Activated T-cell treated with anti-CD3 and anti-CD28 coated beads for 1 hour (primary cell): Measurements from ENCODE around the gene SH3PXD2A.

ENCODE experiments used
- DNase-seq: peaks from one replicate; pipeline ENCODE4 v3.0.0-alpha.2; 2020; ENCODE audit warnings: low read depth

Gene SH3PXD2A

DNA sequence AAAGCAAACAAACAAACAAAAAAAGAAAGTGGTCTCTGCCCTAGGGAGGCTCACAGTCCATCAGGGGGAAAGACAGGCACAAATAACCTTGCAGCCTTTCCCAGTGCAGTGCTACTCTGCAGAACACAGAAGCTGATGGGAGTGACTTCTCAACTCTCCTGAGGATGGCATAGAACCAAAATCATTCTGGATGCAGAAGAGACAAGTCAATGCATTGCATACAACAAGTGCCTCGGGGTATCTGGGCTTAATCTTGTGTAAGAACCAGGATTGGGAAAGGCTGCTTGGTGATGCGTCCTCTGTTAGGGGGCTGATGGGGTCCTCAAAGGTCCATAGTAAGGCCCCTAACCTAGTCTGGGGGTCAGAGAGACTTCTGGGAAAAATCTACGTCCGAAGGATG lies 293.0 kb downstream of the SH3PXD2A start:
- no peak for DNase-seq

DNA sequence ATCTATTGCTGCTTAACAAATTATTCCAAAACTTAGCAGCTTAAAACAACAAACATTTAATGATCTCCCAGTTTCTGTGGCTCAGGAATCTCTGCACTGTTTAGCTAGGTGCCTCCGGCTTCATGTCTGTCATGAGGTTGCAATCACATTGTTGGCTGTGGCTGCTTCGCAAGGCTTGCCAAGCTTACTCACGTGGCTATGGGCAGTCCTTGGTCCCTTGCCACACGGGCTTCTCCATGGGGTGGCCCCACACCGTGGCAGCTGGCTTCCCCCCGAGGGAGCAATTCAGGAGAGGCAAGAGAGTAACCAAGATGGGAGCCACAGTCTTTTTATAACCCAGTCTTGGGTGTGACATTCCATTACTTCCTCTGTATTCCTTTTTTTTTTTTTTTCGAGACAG lies 294.5 kb downstream of the SH3PXD2A start:
- no peak for DNase-seq

DNA sequence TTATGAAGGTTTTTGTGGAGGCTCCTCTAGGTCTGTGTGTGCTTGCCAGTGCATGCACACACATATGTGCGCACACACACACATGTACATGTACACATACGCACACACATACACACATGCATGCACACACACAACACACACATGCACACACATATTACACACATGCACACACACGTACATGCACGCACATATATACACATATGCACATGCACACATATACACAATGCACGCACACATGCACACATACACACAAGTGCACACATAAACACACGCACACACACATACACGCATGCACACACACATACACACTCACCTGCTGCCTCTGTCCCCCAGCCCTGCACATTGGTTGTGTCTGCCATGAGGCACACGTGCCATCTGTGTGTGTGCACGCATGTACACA lies 295.6 kb downstream of the SH3PXD2A start:
- no peak for DNase-seq

DNA sequence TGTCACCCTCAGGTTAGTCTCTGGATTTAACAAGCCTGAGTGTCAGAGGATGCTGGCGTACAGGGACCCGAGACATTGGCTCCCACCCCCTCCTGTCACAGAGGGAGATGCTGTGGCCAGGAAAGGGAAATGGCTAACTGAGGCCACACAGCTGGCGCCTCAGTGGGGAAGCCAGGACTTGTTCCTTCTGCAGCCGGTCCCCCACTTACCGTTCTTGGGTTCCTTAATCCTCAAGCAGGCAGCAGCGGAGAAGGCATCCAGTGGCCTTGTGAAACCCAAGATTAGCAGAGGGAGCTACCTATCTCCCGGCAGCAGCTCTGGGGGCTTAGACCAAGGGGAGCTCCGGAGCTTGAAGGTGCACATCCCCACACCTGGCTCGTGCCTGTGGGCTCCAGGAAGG lies 296.5 kb downstream of the SH3PXD2A start:
- DNase-seq = no peak

DNA sequence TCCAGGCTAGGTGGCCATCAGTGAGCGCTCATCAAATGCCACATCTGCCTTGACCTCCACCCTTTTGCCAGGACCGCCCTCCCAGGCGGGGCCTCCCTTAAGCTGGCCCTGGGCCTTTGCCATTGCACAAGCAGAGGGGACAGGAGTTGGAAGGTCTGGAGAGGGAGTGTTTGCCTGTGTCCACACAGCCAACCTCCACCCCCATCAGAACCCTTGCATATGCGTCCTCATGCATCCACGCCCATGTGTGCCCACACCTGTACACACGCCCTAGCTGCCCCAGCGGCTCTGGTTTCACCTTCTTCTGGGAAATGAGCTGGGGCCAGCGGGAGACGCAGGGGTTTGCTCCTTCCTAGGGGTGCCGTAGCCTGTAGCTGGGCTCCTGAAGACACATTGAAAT lies 297.9 kb downstream of the SH3PXD2A start:
- no peak for DNase-seq

DNA sequence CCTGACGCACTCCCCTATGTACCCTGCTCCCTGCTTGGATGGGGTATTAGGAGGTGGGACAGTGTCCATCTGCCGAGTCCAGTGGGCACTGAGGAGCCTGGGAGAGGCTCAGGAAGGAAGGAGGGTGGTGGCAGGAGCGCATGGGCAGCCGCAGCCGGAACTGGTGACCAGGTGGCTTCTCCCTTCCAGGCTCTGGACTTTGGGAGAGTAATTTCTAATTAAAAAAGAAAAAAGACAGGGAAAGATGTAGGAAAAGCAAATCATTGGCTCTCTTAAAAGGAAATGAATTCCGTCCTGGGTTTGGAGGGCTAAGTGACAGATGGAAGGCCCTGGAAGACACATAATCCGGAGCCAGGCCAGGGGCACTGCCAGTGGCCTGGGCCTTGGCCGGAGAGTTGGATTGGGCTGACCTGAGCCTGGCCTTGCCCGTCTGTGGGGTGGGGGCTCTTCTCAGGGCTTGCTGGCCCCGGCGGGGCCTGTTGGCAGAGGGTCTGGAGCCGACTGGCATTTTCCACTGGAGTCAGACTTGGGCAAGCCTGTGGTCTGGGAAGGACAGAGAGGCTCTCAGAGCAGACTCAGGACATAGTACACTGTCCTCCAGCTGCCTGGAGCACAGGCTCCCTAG lies 298.9 kb downstream of the SH3PXD2A start:
- no peak for DNase-seq

DNA sequence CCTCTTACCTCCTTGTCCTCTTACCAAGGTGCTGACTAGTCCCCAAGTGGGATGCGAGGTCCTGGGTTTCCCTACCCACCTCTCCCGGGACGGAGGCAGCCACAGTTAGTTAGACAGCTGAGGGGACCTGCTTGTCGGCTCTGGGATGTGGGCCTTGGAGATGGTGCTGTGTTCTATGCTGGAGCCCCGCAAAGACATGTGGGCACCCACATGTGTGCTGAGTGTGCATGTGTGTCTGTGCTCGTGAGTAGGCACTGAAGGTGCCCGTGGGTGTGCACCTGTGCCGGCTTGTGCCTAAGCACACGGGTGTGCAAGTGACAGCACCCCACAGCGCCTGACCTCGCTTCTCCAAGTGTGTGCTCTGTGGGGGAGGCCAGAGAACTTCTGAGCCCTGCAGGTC lies 299.7 kb downstream of the SH3PXD2A start:
- no peak for DNase-seq

DNA sequence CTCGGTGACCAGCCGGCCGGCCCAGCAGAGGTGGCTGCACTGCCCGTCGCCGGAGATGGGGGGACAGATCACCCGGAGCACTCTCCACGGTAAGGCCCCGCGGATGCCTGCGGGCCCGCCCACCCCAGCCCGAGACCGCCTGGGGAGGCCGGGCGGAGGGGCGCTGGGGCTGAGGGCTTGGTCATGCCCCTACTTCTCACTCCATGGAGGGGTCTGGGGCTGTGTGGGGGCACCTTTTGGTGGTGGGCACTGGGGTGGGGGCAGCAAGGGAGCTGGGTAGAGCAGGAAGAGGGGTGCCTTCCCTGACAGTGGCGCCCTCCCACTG lies 300.1 kb downstream of the SH3PXD2A start:
- no peak for DNase-seq

DNA sequence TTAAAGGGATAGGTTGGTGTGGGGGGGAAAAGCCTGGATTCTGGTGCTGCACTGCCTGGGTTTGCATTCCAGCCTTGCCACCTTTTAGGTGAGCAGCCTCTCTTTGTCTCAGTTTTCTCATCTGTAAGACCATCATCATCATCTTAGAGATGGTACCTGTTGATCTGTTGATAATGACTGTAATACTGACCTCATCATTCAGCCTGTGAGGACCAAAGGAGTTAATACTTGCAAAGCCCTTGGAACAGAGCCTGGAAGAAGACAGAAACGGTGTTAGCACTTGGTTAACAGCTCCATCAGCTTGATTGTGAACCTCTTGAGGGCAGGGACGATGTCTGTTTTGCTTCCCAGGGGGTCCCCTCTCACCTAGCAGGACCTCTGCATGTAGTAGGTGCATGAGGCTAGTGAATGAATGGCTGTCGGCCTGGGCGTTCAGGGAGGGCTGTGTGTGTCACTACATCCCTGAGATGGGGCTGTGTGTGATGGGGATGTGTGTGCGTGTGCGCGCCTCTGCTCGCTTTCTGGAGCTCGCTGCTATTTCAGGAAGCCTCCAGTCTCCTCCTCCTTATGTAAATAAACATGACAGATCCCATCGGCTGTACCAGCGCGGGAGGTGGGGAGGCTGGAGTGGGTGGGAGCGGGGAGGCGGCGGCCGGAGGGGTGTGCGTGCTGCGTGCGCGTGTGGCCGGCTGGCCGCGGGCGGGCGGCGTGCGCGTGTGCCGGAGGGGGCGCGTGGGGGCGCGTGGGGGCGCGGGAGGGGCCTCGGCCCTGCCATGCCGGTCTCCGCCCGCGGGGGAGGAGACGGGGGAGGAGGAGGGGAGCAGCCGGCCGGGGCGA lies 300.7 kb downstream of the SH3PXD2A start:
- DNase-seq = no peak

DNA sequence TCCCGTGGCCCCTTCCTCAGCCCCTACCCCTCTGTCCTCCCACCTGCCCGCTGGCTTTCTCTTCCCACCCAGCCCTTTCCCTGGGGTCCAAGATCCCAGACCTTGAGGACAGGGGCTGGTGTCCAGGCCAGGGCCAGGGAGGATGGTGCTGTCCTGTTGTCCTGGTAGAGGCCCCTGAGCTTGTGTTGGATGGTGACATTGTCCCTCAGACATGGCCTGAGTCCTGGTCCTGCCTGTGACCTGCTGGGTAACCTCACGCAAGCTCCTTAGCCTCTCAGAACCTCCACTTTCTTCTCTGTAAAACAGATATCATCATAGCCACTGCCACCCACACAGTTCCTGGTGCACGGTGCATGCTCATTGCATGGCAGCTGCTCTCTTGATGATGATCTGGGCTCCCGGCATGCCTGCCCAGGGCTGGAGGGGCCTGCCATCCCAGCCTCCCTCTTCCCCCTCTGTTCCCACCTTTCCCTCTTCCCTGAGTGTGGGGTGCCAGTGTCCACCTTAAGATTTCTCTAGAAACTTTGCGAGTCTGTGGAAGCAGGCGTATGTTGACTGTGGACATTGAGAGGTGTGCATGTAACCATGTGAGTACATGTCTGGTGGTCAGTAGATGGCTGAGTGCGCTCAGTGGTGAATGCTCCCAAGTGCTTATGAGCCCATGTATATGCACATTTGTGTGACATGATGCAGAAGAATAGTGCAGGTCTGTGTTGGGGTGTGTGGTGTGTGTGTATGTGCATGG lies 301.5 kb downstream of the SH3PXD2A start:
- no peak for DNase-seq

DNA sequence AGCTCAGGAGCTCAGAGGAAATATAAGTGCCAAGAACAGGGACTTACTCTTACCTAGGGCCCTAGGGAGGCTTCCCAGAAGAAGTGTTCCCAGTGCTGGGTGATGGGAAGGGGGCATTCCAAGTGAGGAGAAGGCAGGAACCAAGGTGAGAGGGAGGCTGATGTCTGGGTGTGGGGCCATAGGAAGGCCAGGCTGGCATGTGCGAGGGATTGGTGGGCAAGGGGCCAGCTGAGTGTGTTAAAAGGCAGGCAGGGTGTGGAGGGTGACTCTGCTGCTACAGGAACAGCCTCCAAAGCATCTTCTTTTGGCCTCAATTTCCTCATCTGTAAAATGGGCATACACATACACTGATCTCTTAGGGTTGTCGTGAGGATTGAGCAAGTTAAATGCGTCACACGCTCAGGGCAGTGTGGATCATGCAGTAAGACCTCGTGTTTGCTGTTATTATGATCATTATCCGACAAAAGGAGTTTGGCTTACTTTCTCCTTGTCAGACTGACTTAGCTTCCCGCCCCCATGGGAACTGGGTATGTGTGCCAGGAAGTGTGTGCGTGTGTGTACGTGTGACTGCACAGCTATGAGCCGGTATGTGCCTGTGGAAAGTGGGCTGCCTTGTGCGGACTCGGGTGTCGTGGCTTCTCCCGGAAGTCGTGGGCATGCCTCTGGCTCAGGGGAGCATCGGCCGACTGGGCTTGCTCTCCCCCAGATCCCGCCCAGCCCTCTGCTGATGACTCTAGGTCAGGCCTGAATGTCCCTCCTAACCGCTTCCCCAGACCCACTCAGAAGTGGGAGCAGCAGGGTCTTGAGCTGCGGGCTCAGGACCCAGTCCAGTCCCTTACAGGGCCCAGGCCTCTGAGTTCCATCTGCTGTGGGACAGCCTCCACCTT lies 302.3 kb downstream of the SH3PXD2A start:
- no peak for DNase-seq

DNA sequence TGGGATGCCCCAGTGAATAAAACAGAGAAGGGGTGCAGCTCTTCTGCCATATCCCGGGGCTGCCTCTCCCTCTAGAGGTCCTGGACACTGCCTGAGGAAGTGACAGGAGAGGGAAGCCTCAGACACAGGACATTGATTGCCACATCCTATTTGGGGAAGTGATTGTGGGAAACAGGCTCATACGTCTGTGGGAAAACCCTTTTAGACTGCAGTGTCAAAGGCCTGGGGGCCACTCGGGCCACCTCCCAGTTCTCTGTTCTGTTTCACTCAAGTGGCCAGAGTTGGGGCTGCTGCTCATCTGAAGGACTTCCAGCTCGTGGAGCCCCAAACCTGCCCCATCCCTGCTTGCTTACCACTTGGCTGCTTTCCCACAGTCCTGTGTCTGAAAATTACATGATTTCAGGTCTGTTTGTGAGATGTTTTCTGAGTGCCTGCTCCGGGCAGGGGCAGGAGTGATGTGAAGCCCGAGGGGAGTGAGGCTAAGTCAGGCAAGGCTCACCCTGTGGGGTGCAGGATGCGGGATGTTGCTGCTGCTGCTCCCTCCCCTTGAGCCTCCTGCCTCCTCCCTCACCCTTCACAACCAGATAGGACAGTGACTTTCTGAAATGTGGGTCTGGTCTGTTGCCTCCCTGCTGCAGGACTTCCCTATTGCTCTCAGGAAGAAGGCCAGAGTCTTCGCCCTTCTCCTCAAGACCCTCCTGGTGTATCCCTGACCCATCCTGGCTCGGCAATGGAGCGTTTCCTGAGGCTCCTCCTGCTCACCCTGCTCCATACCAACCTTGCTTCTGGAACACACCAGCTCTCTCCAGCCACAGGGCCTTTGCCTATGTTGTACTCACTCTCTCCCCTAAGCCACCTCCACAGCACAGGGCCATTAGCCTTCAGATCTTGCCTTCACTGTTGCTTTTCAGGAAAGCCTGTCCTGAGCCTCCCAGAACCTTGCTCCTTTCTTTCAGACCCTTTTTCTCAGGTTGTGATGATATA lies 303.5 kb downstream of the SH3PXD2A start:
- DNase-seq = no peak

DNA sequence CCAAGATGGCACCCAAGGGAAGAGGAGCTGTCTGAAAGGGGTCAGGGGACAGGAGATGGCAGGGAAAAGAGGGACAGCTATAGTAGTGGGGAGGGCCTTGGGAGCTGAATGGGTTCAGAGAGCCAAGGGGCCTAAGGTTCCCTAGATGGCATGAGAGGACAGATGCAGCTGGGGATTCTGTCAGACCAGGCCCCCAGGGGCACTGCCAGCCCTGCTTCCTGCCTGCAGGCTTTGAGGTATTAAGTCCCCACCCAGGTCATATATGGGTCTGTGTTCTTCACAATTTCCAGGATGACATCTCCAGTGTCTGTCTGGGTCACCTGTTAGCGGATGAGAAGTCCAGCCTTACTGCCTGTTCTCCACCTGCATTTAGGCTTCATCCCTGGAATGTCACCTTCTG lies 305.1 kb downstream of the SH3PXD2A start:
- no peak for DNase-seq

DNA sequence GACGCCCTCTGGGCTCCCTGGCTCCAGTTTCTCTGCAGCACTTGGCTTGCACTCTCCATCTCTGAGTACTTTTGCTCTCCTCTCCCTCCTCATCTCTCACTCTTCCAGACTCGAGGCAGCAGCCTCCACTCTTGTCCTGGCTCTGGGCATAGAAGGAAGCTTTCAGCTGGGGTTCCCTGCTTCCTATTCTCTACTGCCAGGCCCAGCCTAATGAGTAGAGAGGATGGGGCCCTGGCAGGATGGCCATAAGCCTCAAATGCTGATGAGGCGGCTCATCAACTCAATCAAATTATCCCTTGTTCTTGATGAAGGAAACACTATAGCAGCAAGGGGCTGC lies 306.1 kb downstream of the SH3PXD2A start:
- no peak for DNase-seq

DNA sequence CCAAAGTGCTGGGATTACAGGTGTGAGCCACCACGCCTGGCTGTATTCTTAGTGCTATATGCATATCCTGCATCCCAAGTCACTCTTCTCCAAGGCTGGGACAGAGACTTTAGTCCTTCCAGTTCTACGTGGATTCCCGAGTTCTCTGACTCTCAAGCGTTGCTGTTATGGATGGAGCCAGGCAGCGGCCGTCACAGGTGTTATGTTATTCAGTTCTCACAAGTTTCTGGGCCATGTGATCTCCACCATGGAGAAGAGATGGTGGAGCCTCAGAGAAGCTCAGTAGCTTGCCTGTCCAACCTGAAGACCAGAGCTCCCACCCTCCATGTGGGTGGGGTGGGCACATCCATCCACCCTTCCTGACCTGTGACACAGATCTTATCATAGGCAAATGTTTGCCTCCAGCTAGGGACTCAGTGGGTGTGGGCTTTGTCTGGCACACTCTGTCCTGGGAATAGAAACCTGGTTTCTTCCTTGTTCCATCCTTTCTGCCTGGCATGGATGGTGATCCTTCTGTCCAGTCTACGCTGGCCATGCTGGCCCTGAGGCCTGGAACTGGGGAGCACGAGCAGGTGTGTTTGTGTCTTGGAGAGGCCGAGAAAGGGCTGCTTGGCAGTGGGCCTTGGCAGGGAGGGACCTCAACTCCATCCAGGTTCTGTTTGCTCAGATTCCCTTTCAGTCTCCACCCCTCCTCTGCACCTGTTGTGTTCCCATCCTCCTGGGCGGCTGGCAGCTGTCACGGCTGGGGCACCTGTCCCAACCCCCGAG lies 306.6 kb downstream of the SH3PXD2A start:
- DNase-seq = no peak

DNA sequence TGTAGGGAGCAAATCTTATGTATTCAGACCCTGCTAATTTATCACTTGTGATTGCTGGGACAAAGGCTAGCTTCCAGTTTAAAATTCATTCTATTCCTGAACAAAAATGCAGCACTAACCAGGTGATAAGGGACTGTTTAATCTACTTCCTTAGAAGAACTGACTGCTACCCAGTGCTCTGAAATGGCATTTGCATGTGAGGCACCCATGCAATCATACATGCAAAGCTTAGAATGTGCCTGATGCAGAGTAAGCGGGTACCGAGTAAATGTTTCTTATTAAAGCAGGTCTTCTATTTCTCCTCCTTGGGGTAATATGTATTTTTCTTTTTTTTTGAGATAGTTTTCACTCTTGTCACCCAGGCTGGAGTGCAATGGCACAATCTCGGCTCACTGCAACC lies 307.4 kb downstream of the SH3PXD2A start:
- no peak for DNase-seq

DNA sequence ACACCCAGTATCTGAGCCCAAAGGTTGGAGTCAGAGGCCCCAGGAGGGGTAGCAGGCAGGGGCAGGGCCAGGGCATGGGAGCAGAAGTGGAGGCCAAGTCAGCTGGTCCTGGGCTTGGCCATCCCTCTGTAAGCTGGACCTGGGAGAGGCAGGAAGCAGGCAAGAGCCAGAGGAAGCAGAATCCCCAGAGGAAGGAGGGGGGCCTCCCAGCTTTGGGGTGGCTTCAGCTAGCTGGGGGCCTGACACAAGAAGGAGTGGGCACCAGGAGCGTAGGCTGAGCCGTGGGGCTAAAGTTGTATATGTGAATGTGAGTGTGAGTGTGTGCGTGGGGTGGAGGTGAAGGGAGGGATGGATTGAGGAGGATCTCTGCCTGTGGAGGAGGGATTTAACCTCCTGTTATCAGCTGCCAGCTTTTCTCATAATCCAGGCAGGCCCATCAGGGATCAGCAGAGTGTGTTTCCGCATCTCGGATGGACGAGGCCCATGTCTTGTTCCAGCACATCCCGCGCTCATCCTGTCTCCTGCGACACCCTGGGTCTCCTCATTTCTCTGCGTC lies 307.9 kb downstream of the SH3PXD2A start:
- DNase-seq = no peak

DNA sequence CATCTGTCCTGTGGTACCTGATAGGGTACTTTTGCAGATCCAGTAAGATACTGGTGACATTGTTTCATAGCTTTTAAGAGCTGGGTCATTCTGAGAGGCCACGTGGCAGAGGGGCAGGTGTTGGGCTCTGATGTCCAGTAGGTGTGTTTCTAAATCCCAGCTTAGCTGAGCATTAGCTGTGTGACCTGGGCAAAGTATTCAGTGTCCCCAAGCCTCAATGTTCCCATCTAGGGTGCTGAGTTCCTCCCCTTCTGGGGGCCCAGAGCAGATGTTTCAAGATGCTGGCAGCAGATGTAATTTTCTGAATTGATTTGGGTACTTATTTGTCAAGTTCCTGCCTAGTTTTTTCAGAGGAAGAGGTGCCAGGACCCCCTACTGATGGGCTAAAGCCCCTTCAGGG lies 309.0 kb downstream of the SH3PXD2A start:
- no peak for DNase-seq

DNA sequence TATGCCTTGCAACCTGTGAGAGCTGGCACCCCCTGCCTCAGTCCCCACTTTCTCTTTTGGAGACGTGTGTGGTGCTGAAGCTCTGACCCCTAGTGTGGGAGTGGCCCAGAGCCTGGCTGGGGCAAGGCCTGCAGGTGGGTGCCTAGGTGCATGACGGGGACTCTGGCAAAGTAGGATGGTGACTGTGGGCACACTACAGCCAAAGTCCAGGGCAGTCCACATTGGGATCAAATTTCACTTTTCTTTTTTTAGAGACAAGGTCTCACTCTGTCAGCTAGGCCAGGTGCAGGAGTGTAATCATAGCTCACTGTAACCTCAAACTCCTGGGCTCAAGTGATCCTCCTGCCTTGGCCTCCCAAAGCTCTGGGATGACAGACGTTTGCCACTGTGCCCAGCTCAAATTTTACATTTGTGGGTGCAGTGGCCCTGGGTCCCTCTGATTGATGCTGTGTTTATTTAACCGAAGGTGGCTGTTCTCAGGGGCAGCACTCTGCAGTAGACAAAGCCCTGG lies 309.6 kb downstream of the SH3PXD2A start:
- no peak for DNase-seq

DNA sequence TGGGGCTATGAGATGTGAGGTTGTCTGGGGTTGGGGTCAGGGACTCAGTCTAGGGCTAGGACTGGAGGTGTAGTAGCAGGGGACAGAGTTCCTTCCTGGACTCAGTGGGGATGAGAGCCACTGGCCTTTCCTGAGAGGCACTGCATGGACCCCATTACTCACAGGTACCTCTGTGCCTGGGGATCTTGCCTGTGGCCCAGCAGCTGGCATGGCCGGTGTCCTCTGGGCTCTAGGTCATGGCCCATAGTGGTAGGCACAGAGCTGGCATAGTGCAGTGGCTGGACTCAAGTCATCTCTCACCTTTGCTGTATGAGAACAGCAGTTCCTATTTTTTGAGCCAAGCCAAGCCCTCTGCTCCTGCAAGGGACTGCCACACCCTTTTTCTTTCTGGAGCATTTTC lies 310.0 kb downstream of the SH3PXD2A start:
- no peak for DNase-seq
